HEK293T (cell line): ENCODE results near the gene ZC3H6.
"Not testable (repeated sequence)": the region's sequence is repeated elsewhere in the genome, so short reads cannot be mapped to it uniquely, and the experiment has no call there.

Experiments
- ARNT ChIP-seq: fragments of 450-650 bp; IDR thresholded peaks from 2 replicates; pipeline ENCODE4 v1.6.1; 2017; ENCODE audit warnings: mild to moderate bottlenecking
- BHLHE40 ChIP-seq: fragments of 450-650 bp; IDR thresholded peaks from 2 replicates; pipeline ENCODE4 v1.6.1; 2016; ENCODE audit warnings: mild to moderate bottlenecking, moderate library complexity, borderline replicate concordance
- CTBP1 ChIP-seq: fragments of 450-650 bp; IDR thresholded peaks from 2 replicates; pipeline ENCODE4 v1.6.1; 2016; ENCODE audit warnings: borderline replicate concordance
- FOXA1 ChIP-seq: fragments of 450-650 bp; IDR thresholded peaks from 2 replicates; pipeline ENCODE4 v1.6.1; 2016; ENCODE audit warnings: mild to moderate bottlenecking
- FOXK2 ChIP-seq: fragments of 450-650 bp; IDR thresholded peaks from 2 replicates; pipeline ENCODE4 v1.6.1; 2016; ENCODE audit warnings: mild to moderate bottlenecking
- FOXM1 ChIP-seq: fragments of 450-650 bp; IDR thresholded peaks from 2 replicates; pipeline ENCODE4 v1.6.1; 2017; ENCODE audit warnings: mild to moderate bottlenecking, borderline replicate concordance
- LEF1 ChIP-seq: fragments of 450-650 bp; IDR thresholded peaks from 2 replicates; pipeline ENCODE4 v1.6.1; 2017; ENCODE audit warnings: mild to moderate bottlenecking, borderline replicate concordance
- NFRKB ChIP-seq: fragments of 450-650 bp; IDR thresholded peaks from 2 replicates; pipeline ENCODE4 v1.6.1; 2016; ENCODE audit warnings: mild to moderate bottlenecking, moderate library complexity
- SP1 ChIP-seq: fragments of 450-650 bp; IDR thresholded peaks from 2 replicates; pipeline ENCODE4 v1.6.1; 2017
- SUZ12 ChIP-seq: fragments of 450-650 bp; IDR thresholded peaks from 2 replicates; pipeline ENCODE4 v1.6.1; 2016; ENCODE audit warnings: mild to moderate bottlenecking
- TARDBP ChIP-seq: fragments of 450-650 bp; IDR thresholded peaks from 2 replicates; pipeline ENCODE4 v1.6.1; 2016

- TF ChIP-seq SP1, FOXM1, FOXK2, ARNT, SUZ12, BHLHE40, CTBP1, NFRKB, TARDBP, LEF1, FOXA1: not testable (repeated sequence)
These were observed 6.7 kb downstream of the ZC3H6 start for GRCh38 chr2:112282066-112282465.
